Osteoblast (primary cell): ENCODE results near the gene FBRSL1. TPM values are rescaled to one million over a fixed set of nuclear protein-coding genes. Genes with fewer than 3 reads are reported as not detected.

Source experiments
- DNase-seq: peaks from one replicate; pipeline ENCODE4 v3.0.0; 2011; ENCODE audit warnings: low spot score, mixed read lengths; ENCODE audit not compliant: insufficient read length; ENCODE audit errors: missing footprints
- H2AFZ ChIP-seq: 2 replicates; pipeline ENCODE4 v1.6.0; 2011; ENCODE audit warnings: mild to moderate bottlenecking, low read length
- H3K27ac ChIP-seq: 2 replicates; pipeline ENCODE4 v1.5.1; 2011; ENCODE audit warnings: mild to moderate bottlenecking, low read depth, low read length, moderate library complexity
- H3K27me3 ChIP-seq: 2 replicates; pipeline ENCODE4 v1.6.0; 2012; ENCODE audit warnings: mild to moderate bottlenecking, control low read depth, inconsistent platforms, low read length, moderate library complexity; ENCODE audit not compliant: insufficient read depth
- H3K36me3 ChIP-seq: 2 replicates; pipeline ENCODE4 v1.5.1; 2011; ENCODE audit warnings: mild to moderate bottlenecking, low read length, control low read depth, moderate library complexity; ENCODE audit not compliant: insufficient read depth
- H3K4me1 ChIP-seq: 2 replicates; pipeline ENCODE4 v1.5.1; 2011; ENCODE audit warnings: mild to moderate bottlenecking, low read length, control low read depth, moderate library complexity; ENCODE audit not compliant: insufficient read depth
- H3K4me2 ChIP-seq: 2 replicates; pipeline ENCODE4 v1.6.0; 2011; ENCODE audit warnings: mild to moderate bottlenecking, low read length; ENCODE audit not compliant: insufficient read depth
- H3K4me3 ChIP-seq: fragments of 200-600 bp; sonication (generic); 3 replicates; pipeline ENCODE4 v1.5.1; 2012; ENCODE audit warnings: mild to moderate bottlenecking, low read length, inconsistent platforms; ENCODE audit not compliant: insufficient read depth
- H3K79me2 ChIP-seq: 2 replicates; pipeline ENCODE4 v1.6.0; 2012; ENCODE audit warnings: mild to moderate bottlenecking, low read length, control low read depth, inconsistent platforms; ENCODE audit not compliant: insufficient read depth
- H3K9me3 ChIP-seq: 2 replicates; pipeline ENCODE4 v1.5.1; 2011; ENCODE audit warnings: low read depth, low read length, control low read depth
- H4K20me1 ChIP-seq: 2 replicates; pipeline ENCODE4 v1.6.0; 2012; ENCODE audit warnings: mild to moderate bottlenecking, low read length, control low read depth; ENCODE audit not compliant: insufficient read depth
- CTCF ChIP-seq: IDR thresholded peaks from 2 replicates; pipeline ENCODE4 v1.5.1; 2011; ENCODE audit warnings: mild to moderate bottlenecking, low read depth, low read length, moderate library complexity; ENCODE audit errors: extremely low read depth
- total RNA-seq: library from RNA; depleted of rRNA; stranded (reverse); fragments of >200 nt; gene quantifications from 2 replicates; pipeline ENCODE4 v1.2.3, GENCODE V29; 2012

The FBRSL1 gene
- total RNA-seq, 1 donor = 12.3 TPM

DNA sequence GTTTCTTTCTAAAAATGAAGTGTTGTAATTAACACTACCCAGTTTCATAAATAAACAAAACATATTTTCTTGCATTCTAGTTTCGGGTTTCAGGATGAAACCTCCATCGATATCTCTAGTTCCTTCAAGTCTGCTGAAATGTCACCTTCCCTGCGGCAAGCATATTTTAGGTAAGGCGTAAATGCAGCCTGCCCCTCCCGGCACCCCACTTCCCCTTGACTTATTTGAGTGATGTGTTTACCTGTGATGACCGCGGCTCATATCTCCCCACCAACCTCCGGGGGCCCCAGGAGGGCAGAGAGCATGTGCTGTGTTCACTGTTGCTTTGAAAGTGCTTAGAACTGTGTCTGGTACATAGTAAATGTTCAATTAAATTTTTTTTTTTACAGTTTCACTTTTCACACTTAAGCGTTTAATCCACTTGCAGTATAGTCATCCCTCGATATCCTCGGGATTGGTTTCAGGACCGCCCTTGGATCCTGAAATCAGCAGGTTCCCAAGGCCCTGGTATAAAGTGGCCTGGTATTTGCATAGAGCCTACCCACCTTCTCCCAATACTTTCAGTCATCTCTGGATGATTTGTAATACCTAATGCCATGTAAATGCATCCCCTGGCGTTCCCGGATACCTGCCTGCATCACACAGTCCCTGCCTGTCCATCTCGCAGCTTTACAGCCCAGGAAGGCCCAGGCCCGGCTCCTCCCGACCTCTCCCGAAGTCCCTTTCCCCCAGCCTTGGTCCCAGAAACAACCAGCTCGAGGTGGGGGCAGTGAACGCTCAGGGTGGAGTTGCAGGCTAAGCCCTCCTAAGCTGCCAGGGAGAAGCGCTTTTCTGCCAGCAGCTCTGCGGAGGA, 40.2 kb upstream of the FBRSL1 start:
- TF ChIP-seq CTCF = no peak
- no peak overlapping the region for H2AFZ ChIP-seq
- H3K4me2 ChIP-seq = no peak overlapping the region

DNA sequence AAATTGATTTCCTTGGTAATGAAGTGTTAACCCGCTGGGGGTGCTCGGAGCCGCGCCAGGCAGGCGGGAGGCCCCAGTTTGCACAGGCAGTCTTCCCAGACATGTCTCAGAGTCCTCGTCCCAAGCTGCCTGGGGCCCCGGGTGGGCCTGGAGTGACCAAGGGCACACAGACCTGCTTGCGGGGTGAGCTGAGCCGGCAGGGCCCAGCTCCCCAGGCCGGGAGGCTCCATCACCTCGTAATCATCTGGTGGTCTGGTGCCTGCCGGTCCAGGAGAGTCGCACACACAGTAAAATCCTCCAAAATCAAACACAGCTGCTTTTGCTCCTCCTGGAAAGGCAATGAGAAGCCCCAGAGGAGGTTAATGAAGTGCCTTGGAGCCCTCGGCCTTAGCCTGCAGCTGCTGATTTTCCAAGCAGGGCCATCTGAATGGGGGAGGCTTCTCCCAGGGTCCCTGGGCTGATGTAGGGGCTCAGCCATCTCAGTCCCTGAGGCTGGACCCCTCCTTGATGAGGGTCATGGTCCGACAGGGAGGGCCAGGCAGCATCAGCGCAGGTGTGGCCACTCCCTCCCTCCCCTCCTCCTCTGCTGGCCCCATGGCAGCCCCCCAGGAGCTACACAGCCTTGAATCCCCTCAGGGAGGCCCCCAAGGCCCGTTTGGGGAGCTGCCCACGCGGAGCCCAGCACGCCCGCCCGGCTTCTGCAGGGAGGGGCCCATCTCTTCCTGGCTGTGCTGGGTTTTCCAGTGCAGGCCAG, 39.4 kb upstream of the FBRSL1 start:
- Histone ChIP-seq H4K20me1 (no peaks in the 10 kb centered on the region), H3K4me2 (no peak overlapping the region), H3K4me1 (no peaks in the 10 kb centered on the region), H3K4me3 (no peak overlapping the region), H3K27me3 (peaks cover 19% of the 10 kb centered on the region), H2AFZ (no peak overlapping the region), H3K36me3 (no peaks in the 10 kb centered on the region), H3K27ac (no peak overlapping the region), H3K79me2 (no peaks in the 10 kb centered on the region), H3K9me3 (no peaks in the 10 kb centered on the region)
- peak; percentile 89 for DNase-seq
- TF ChIP-seq CTCF = no peak

More for the DNA sequence above, 40.2 kb upstream of the FBRSL1 start:
- Histone ChIP-seq H3K4me3 (no peak overlapping the region), H4K20me1 (no peaks in the 10 kb centered on the region), H3K27me3 (peaks cover 19% of the 10 kb centered on the region), H3K36me3 (no peaks in the 10 kb centered on the region), H3K27ac (no peak overlapping the region), H3K4me1 (no peaks in the 10 kb centered on the region), H3K9me3 (no peaks in the 10 kb centered on the region), H3K79me2 (no peaks in the 10 kb centered on the region)
- DNase-seq = no peak

- no peaks in the 10 kb centered on the region for H4K20me1 ChIP-seq
- no peak overlapping the region for H2AFZ ChIP-seq
- H3K27me3 ChIP-seq = peaks cover 19% of the 10 kb centered on the region
- H3K4me2 ChIP-seq = no peak overlapping the region
- H3K36me3 ChIP-seq = no peaks in the 10 kb centered on the region
- DNase-seq = no peak
- H3K4me3 ChIP-seq = no peak overlapping the region
- no peaks in the 10 kb centered on the region for H3K4me1 ChIP-seq
- no peak for TF ChIP-seq CTCF
- no peaks in the 10 kb centered on the region for H3K9me3 ChIP-seq
- no peaks in the 10 kb centered on the region for H3K79me2 ChIP-seq
- H3K27ac ChIP-seq = no peak overlapping the region
These were observed 38.6 kb upstream of the FBRSL1 start for GRCh38 chr12:132451172-132451835.

GRCh38 chr12:132451836-132452195, 38.1 kb upstream of the FBRSL1 start:
- no peak overlapping the region for H3K4me3 ChIP-seq
- H2AFZ ChIP-seq = no peak overlapping the region
- no peak for DNase-seq
- H3K4me2 ChIP-seq = no peak overlapping the region
- no peaks in the 10 kb centered on the region for H3K79me2 ChIP-seq
- H3K27me3 ChIP-seq = peaks cover 19% of the 10 kb centered on the region
- no peaks in the 10 kb centered on the region for H3K9me3 ChIP-seq
- no peak for TF ChIP-seq CTCF
- H4K20me1 ChIP-seq = no peaks in the 10 kb centered on the region
- no peaks in the 10 kb centered on the region for H3K36me3 ChIP-seq
- no peak overlapping the region for H3K27ac ChIP-seq
- no peaks in the 10 kb centered on the region for H3K4me1 ChIP-seq
